HG02571 (cell line): ENCODE data around the gene FANCG.

ENCODE experiments used
- ATAC-seq: cut with Tn5 transposase; IDR thresholded peaks from one replicate; pipeline ENCODE4 v1.9.1; 2021; ENCODE audit warnings: mild to moderate bottlenecking, moderate library complexity; ENCODE audit not compliant: unreplicated experiment

FANCG gene

DNA sequence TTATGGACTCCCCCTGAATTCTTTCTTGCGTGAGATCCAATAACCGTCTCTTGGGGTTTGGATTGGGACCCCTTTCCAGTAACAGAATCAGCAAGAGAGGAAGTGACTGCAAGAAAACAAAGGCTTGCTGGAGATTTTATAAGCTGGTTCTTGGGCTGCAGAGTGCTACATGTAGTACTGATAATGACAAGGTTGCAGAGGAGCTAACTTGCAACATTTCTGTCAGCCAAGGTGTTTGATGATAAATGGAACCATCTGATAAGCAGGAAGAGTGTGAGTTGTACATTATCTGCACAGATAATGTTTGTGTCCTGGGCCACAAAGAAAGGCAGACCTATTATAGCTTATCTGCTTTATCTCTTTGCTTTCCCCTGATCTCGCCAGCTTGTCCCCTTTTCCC lies 53.1 kb downstream of the FANCG start:
- no peak for ATAC-seq
